Uterus (tissue), 4 donors: ENCODE data around the gene FRMPD4. TPM values are rescaled to one million over a fixed set of nuclear protein-coding genes. Genes with fewer than 3 reads are reported as not detected.

Source experiments
- DNase-seq, 2 donors: peaks; one replicate each; pipeline ENCODE4 v3.0.0-alpha.2; 2019 to 2020
- H3K27ac ChIP-seq, 2 donors: fragments of 200-600 bp; sonication (generic); 1 replicate in 1 of 2; 2 replicates in 1 of 2; pipeline ENCODE4 v1.5.1; 2016 to 2018
- H3K27me3 ChIP-seq, 2 donors: fragments of 200-600 bp; sonication (generic); one replicate each; pipeline ENCODE4 v1.5.1; 2018 to 2019; ENCODE audit warnings: control low read depth in 1 of 2
- H3K36me3 ChIP-seq, 2 donors: fragments of 200-600 bp; sonication (generic); one replicate each; pipeline ENCODE4 v1.5.1; 2019; ENCODE audit warnings: control low read depth in 1 of 2
- H3K4me1 ChIP-seq, 2 donors: fragments of 200-600 bp; sonication (generic); one replicate each; pipeline ENCODE4 v1.5.1; 2018 to 2019; ENCODE audit warnings: control low read depth in 1 of 2
- H3K4me3 ChIP-seq, 2 donors: fragments of 200-600 bp; sonication (generic); 1 replicate in 1 of 2; 2 replicates in 1 of 2; pipeline ENCODE4 v1.5.1; 2018 to 2019; ENCODE audit warnings: mild to moderate bottlenecking in 1 of 2
- H3K9me3 ChIP-seq, 2 donors: fragments of 200-600 bp; sonication (generic); one replicate each; pipeline ENCODE4 v1.5.1; 2019; ENCODE audit warnings: control low read depth in 1 of 2
- CTCF ChIP-seq, 4 experiments: fragments of 200-600 bp in 2 of 4; fragments of 450-650 bp in 2 of 4; sonication (generic) in 2 of 4; IDR thresholded peaks; one replicate each; pipeline ENCODE4 v1.5.1; 2016 to 2019; ENCODE audit warnings: antibody characterized with exemption in 4 of 4, mild to moderate bottlenecking in 2 of 4, moderate library complexity in 1 of 4
- POLR2A ChIP-seq, 2 donors: fragments of 450-650 bp; IDR thresholded peaks; one replicate each; pipeline ENCODE4 v1.6.1; 2016; ENCODE audit warnings: antibody characterized with exemption in 2 of 2, mild to moderate bottlenecking in 1 of 2, moderate library complexity in 1 of 2
- intact Hi-C: fragments of 100-400 bp; cut with DNase I; formaldehyde crosslinking; loops from one replicate; pipeline ENCODE4 v1.15.1; 2023; ENCODE audit warnings: low total_unique reads
- total RNA-seq, 4 donors: library from RNA; depleted of rRNA in 3 of 4; stranded (reverse); fragments of >200 nt in 3 of 4; gene quantifications; one replicate each; pipeline versions ENCODE4 v1.1.0 to v1.2.4, GENCODE V29; 2014 to 2023
- donor health status: DM: yes; HTN: yes; CAD: no.

The FRMPD4 gene
- total RNA-seq, 4 donors from 2014 or later, result 0.06 to 0.41 TPM; not detected in 2

DNA sequence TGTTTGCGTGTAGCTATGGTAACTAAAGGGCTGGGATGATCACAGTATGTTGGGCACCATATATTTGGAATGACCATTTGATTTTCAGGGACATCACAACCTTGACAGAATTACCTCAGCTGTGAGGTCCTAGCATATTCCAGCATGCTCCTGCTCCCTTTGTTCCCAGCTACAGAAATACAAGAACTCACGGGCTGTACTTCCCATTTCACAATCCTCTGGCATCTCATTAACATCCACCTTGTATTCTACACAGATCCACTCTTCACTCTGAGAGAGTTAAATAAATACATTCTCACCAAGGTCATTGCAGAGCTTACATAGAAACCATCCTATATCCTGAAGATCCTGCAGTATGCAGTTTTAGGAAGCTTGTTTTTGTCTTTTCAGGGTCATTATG lies 169.7 kb downstream of the FRMPD4 start:
- H3K9me3 ChIP-seq, result no peaks in the 10 kb centered on the region
- no peak overlapping the region for H3K4me3 ChIP-seq
- DNase-seq, result no peak
- no peaks in the 10 kb centered on the region for H3K36me3 ChIP-seq
- no peaks in the 10 kb centered on the region for H3K4me1 ChIP-seq
- H3K27ac ChIP-seq, result no peak overlapping the region
- TF ChIP-seq POLR2A (IDR thresholded peaks at IDR 0.05) (no peak), CTCF (IDR thresholded peaks at IDR 0.05) (no peak)
- intact Hi-C loops, result no loop called here
- H3K27me3 ChIP-seq, result no peaks in the 10 kb centered on the region

GRCh38 chrX:12308420-12308819 lies 170.1 kb downstream of the FRMPD4 start:
- Histone ChIP-seq H3K9me3 (no peaks in the 10 kb centered on the region), H3K27ac (no peak overlapping the region), H3K4me1 (no peaks in the 10 kb centered on the region), H3K36me3 (no peaks in the 10 kb centered on the region), H3K4me3 (no peak overlapping the region), H3K27me3 (no peaks in the 10 kb centered on the region)
- intact Hi-C loops, result no loop called here
- no peak for DNase-seq
- no peak for TF ChIP-seq POLR2A (IDR thresholded peaks at IDR 0.05)
- TF ChIP-seq CTCF (IDR thresholded peaks at IDR 0.05), result no peak

DNA sequence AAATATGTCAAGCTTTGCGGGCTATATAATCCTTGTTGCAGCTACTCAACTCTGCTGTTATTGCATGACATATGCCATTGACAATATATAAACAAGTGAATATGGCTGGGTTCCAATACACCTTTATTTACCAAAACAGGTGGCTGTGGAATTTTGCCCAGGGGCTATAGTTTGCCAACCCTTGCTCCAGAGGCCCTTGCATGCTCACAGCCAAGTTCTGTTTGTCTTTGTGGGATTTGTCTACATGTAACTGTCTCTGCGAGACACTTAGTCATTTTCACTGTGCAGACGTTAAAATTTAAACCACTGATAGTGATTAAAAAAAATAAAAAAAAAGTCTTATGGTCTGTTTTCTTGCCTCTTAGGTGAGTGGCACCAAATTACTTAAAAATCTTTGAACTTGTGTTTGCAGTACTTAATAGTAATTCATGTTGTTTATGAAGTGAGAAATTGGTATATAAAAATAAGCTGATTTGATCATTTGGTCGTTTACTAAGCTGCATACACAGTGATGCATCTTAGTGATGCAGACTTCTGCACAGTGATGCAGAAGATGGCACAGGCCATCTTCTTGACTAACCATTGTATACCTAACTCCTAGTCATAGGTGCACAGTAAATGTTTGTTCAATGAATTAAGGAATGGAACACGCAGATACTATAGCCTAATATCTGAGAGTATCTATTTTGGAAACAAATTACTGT lies 170.9 kb downstream of the FRMPD4 start:
- TF ChIP-seq CTCF (IDR thresholded peaks at IDR 0.05) (no peak), POLR2A (IDR thresholded peaks at IDR 0.05) (no peak)
- no peaks in the 10 kb centered on the region for H3K4me1 ChIP-seq
- no peak for DNase-seq
- no peaks in the 10 kb centered on the region for H3K36me3 ChIP-seq
- H3K27ac ChIP-seq, result no peak overlapping the region
- no peaks in the 10 kb centered on the region for H3K27me3 ChIP-seq
- no peak overlapping the region for H3K4me3 ChIP-seq
- no peaks in the 10 kb centered on the region for H3K9me3 ChIP-seq
- intact Hi-C loops, result no loop called here

- intact Hi-C loops, result no loop called here
These were observed 171.4 kb downstream of the FRMPD4 start for GRCh38 chrX:12309744-12310076.

DNA sequence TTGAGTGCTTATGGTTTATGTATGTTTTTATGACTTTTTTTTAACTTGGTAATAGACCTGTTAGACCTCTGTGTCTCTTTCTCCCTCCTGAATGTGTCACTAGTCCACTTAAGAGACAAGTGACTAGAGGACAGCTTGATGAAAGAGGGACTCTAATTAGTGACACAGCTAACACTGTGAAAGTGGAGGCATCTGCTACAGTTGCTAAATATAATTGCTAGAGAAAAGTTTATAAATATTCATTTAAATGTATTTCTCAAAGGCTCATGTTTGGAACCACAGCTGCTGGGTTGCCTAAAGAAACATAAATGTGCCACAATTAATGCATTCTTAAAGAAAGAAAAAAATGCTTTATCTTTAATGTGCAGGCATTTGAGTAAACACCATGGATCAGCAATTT lies 176.4 kb downstream of the FRMPD4 start:
- H3K4me3 ChIP-seq, result no peak overlapping the region
- intact Hi-C loops, result no loop called here
- H3K36me3 ChIP-seq, result no peaks in the 10 kb centered on the region
- H3K27me3 ChIP-seq, result no peaks in the 10 kb centered on the region
- H3K9me3 ChIP-seq, result no peaks in the 10 kb centered on the region
- no peak for DNase-seq
- no peak for TF ChIP-seq CTCF (IDR thresholded peaks at IDR 0.05)
- no peak for TF ChIP-seq POLR2A (IDR thresholded peaks at IDR 0.05)
- H3K4me1 ChIP-seq, result no peaks in the 10 kb centered on the region
- no peak overlapping the region for H3K27ac ChIP-seq

More at GRCh38 chrX:12309744-12310076, 171.4 kb downstream of the FRMPD4 start:
- Histone ChIP-seq H3K27ac (no peak overlapping the region), H3K36me3 (no peaks in the 10 kb centered on the region), H3K9me3 (no peaks in the 10 kb centered on the region), H3K4me1 (no peaks in the 10 kb centered on the region), H3K4me3 (no peak overlapping the region), H3K27me3 (no peaks in the 10 kb centered on the region)
- TF ChIP-seq CTCF (IDR thresholded peaks at IDR 0.05) (no peak), POLR2A (IDR thresholded peaks at IDR 0.05) (no peak)
- no peak for DNase-seq
